ENCODE data around the gene SLC25A15.

The SLC25A15 gene

GRCh38 chr13:40772765-40773473, 16.5 kb upstream of the SLC25A15 start:
- no peak for TF ChIP-seq CTCF (conservative IDR thresholded peaks at IDR 0.05; ENCODE audit: low read depth)
- DNase-seq (ENCODE audit: low spot score) = no peak
- H3K27ac ChIP-seq = no peak overlapping the region
- ChIA-PET CTCF (interaction anchor here (0.7 kb wide), 1 partner anchor 1053 kb away, joined by 3 read pairs; no protein-coding TSS in a partner anchor), POLR2A (ENCODE audit: low non-redundant PET) (no interaction called here)

- no peak for DNase-seq (ENCODE audit: low spot score)
- ChIA-PET CTCF (no interaction called here), POLR2A (ENCODE audit: low non-redundant PET) (no interaction called here)
- H3K27ac ChIP-seq = no peak overlapping the region
- TF ChIP-seq CTCF (conservative IDR thresholded peaks at IDR 0.05; ENCODE audit: low read depth) = no peak
These were observed 14.7 kb upstream of the SLC25A15 start for GRCh38 chr13:40774672-40775071.

GRCh38 chr13:40776232-40776631, 13.2 kb upstream of the SLC25A15 start:
- POLR2A ChIA-PET (ENCODE audit: low non-redundant PET) = interaction anchor here (0.5 to 0.6 kb wide), 2 partner anchors 86 to 110 kb away, joined by 3 to 4 read pairs; no protein-coding TSS in a partner anchor

DNA sequence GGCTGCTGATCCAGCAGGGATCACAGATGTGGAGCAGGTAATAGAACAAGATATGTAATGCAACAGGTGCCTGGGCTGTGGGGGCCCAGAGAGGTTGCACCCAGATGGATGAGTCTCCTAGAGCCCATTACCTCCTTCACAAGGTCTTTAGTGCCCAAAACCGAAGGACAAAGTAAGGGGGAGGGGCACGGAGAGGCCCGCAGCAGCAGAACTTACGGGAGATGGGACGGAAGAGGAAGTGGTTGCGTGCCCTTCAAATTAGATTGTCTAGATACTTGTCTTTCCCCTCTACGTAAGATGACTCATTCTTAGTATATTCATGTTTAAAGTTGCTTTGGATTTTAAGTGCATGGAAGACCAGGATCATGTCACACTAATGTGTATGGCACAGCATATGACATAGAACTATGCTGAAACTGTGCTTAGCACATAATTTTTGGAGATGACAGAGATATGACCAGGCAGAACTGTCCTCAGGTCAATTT, 12.7 kb upstream of the SLC25A15 start:
- H3K27ac ChIP-seq = no peak overlapping the region
- DNase-seq (ENCODE audit: low spot score) = no peak
- TF ChIP-seq CTCF (conservative IDR thresholded peaks at IDR 0.05; ENCODE audit: low read depth) = no peak
- CTCF ChIA-PET = interaction anchor here (0.7 to 1.4 kb wide), 10 partner anchors 10 to 1093 kb away, joined by 3 to 5 read pairs (median 4); no protein-coding TSS in a partner anchor
- POLR2A ChIA-PET (ENCODE audit: low non-redundant PET) = no interaction called here

More at GRCh38 chr13:40776232-40776631, 13.2 kb upstream of the SLC25A15 start:
- CTCF ChIA-PET = interaction anchor here (1.2 kb wide), 1 partner anchor 10 kb away, joined by 5 read pairs; no protein-coding TSS in a partner anchor
- TF ChIP-seq CTCF (conservative IDR thresholded peaks at IDR 0.05; ENCODE audit: low read depth) = no peak
- no peak overlapping the region for H3K27ac ChIP-seq
- DNase-seq (ENCODE audit: low spot score) = no peak

GRCh38 chr13:40777166-40777808, 12.1 kb upstream of the SLC25A15 start:
- H3K27ac ChIP-seq = no peak overlapping the region
- DNase-seq (ENCODE audit: low spot score) = peak; percentile 58
- CTCF ChIA-PET = interaction anchor here (0.6 to 1.4 kb wide), 13 partner anchors 11 to 1237 kb away, joined by 3 to 5 read pairs (median 4); no protein-coding TSS in a partner anchor
- POLR2A ChIA-PET (ENCODE audit: low non-redundant PET) = no interaction called here
- TF ChIP-seq CTCF (conservative IDR thresholded peaks at IDR 0.05; ENCODE audit: low read depth) = peak; percentile 69

DNA sequence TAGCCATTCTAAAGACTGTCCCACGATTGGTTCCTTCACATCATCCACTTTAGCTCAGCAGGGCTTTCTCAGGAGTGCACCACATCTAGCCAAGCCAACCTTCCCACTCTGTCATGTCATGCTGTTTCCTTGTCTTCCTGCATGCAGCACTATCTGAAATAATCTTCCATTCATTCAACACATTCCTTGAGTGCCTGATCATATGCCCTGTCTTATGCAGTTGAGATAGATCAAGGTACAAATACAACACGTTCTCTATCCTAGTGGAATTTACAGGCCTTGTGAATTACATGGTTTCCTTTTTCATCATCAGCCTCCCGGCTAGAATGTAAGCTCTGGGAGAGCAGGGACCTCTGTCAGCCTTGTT, 11.6 kb upstream of the SLC25A15 start:
- DNase-seq (ENCODE audit: low spot score) = no peak
- TF ChIP-seq CTCF (conservative IDR thresholded peaks at IDR 0.05; ENCODE audit: low read depth) = no peak
- CTCF ChIA-PET = interaction anchor here (0.6 to 1.4 kb wide), 9 partner anchors 17 to 1238 kb away, joined by 3 to 5 read pairs (median 4); no protein-coding TSS in a partner anchor
- POLR2A ChIA-PET (ENCODE audit: low non-redundant PET) = no interaction called here
- no peak overlapping the region for H3K27ac ChIP-seq

All from RWPE1 (cell line).